GM12874 (cell line): ENCODE measurements around the gene NTSR1.

Source experiments
- CTCF ChIP-seq: IDR thresholded peaks from 2 replicates; pipeline ENCODE4 v1.5.1; 2011; ENCODE audit warnings: low read depth, mild to moderate bottlenecking, control low read depth, low read length, moderate library complexity; ENCODE audit not compliant: insufficient read depth

NTSR1 gene

DNA sequence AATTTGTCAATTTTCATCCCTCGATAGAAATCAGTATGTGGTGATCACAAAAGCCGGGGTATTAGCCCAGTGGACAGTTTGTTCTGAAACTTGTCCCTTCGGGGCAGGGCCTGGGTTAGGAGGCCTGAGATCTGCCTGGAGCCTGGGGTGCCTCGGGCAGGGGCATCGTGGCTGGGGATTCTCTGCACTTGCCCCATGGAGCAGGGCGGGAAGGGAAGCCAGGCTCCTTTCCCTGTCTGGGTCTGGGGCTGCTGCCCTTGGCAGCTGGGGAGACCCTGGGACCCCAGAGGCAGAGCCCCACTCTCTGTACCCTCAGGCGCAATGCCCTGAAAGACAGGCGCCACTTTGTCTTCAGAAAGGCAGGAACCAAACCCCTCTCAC is 27.4 kb downstream of the NTSR1 start:
- no peak for TF ChIP-seq CTCF

DNA sequence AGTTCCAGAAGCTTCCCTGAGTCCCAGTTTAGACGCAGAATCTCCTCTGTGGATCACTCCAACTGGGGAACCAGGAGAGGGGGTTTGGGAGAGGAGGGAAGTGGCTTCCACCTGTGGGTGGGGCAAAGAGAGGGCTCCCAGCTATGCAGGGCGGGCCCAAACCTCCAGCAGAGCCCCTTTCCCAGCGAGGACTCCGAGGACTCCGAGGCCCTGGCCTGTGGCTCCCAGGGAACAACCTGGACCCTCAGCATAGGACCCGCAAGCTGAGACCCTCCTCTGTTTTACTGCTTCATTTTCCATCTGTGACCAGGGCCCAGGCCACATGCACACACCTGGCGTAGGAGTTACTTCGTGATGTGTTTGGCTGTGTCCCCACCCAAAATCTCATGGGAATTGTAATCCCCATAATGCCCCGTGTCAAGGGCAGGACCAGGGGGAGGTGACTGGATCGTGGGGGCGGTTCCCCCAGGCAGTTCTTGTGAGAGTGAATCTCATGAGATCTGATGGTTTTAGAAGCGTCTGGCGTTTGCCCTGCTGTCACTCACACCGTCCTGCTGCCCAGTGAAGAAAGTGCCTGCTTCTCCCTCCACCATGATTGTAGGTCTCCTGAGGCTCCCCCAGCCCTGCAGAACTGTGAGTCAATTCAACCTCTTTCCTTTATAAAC is 27.9 kb downstream of the NTSR1 start:
- TF ChIP-seq CTCF: no peak

DNA sequence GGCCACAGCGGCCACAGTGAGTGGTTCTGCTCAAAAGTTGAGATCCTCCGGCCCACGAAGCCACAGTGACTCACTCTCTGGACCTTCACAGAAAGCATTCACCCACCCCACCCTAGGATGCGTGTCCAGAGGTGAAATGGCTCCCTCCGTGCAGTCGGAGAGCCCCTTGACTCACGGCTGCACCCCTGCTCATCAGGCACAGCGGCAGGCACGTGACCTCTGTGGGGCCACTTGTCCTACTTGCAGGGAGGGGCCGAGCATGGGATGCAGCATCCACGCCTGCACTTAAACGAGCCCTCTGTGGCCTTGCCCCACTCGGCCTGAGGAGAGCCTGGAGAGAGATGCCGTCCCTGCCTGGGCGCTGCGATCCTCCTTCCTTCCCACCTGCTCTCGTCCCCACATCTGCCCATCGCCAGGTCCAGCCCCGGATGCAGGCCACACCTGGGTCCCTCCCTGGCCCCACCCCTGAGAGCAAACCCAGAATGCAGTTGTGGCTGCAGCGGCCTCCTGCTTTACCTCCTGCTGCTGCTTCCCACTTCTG is 28.7 kb downstream of the NTSR1 start:
- no peak for TF ChIP-seq CTCF

DNA sequence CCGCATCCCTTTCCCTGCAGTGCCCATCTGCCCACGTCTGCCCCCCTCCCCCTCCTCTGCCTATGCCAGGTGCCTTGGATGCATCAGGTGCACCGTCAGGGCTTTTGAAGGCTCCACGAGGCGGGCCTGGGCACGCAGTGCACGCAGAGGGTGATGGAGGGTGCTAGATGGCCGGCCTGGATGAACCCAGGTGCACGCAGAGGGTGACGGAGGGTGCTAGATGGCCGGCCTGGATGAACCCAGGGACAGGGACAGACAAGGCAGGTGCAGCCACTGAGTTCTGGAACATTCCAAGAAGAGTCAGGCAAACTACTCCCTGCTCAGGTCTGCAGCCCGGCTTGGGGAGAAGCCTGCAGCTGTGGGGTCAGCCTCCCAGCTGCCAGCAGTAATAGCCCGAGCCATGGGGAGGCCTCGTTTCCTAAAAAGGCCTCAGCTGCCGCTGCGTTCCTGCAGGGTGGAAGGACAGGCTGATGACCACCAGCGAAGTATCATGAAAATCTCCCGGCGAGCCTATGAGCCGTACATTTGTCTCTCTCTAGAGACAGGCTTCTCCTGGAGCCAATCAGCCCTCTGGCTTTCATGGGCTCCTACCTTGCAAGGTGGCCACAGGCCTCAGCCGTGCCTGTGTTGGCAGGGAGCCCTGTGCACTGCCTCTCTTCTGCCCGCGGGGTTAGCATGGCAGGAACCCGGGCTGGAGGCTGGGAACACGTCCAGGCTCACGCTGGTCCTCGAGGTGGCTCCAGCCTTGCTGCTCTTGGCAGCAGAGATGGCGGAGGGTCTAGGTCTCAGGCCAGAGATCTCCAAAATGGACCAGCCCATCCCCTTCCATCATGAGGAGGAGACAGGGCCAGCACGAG is 29.6 kb downstream of the NTSR1 start:
- no peak for TF ChIP-seq CTCF

DNA sequence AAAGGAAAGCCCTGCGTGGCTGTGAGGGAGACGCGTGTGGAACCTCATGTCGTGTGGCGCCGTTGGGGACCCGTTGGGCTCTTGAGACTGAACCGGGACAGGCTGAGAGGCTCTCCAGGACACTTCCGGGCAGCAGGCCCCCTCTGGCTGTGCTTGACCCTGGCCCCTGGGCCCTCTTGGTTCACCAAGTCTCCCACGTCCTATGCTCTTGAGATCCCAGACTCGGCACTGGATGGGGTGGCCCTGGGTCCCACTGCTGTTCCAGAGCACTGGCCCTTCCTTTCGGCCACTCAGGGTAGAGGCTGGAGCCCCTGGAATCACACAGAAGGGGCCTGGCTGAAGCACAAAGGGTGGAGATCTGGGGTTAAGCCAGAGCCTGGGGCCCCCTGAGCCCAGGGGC is 30.4 kb downstream of the NTSR1 start:
- no peak for TF ChIP-seq CTCF

GRCh38 chr20:62739581-62740285 is 31.1 kb downstream of the NTSR1 start:
- no peak for TF ChIP-seq CTCF

DNA sequence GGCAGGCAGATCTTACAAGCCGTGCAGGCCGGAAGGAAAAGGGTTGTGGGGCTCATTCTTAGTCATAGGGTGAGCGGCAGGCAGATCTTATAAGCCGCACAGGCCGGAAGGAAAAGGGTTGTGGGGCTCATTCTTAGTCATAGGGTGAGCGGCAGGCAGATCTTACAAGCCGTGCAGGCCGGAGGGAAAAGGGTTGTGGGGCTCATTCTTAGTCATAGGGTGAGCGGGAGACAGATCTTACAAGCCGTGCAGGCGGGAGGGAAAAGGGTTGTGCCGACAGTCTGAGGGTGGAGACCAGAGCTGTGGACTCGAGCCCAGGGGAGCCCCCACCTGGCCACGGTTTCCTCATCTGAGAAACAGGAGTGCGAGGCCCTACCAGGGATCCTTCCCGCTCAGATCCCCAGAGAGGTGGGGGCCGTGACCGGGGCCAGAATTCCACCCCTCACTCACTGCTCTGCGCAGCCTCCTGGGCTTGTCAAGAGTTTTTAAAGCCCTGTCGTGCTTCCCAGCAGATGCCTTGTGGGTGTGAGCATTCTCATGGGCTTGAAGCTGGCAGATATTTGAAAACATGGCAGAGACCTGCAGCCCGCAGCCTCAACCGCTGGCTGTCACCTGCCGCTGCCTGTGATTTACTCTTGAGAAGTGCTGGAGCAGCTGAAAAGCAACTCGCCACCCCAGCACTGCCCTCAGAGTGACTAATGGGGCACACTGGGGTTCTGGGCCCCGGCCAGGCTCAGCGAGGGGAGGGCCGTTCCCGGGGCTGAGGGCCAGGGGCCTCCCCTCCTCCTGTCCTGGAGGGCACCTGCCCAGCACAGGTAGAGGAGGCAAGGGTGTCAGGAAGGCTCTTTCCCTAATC is 31.9 kb downstream of the NTSR1 start:
- no peak for TF ChIP-seq CTCF
